SK-N-SH treated with all-trans-retinoic acid at 6 μM for 48 hours (cell line): Measurements from ENCODE around the gene DGKI.

Experiments
- ATAC-seq: fragments of 200-7000 bp; cut with Tn5 transposase; 3 replicates; pipeline ENCODE4 v1.9.1; 2020; ENCODE audit warnings: mild to moderate bottlenecking, moderate library complexity
- ARNTL ChIP-seq: fragments of 450-650 bp; formaldehyde crosslinking; IDR thresholded peaks from 2 replicates; pipeline ENCODE4 v1.5.0; 2020; ENCODE audit warnings: low read depth, mild to moderate bottlenecking, moderate library complexity, borderline replicate concordance
- BACH2 ChIP-seq: fragments of 250-450 bp; sonication (Bioruptor Pico); IDR thresholded peaks from 2 replicates; pipeline ENCODE4 v1.9.0; 2021; ENCODE audit warnings: mild to moderate bottlenecking, borderline replicate concordance
- CSDC2 ChIP-seq: fragments of 250-450 bp; sonication (Bioruptor Pico); IDR thresholded peaks from 2 replicates; pipeline ENCODE4 v1.5.0; 2020; ENCODE audit warnings: mild to moderate bottlenecking, moderate library complexity
- ESRRG ChIP-seq: fragments of 250-450 bp; sonication (Bioruptor Pico); IDR thresholded peaks from 2 replicates; pipeline ENCODE4 v1.6.1; 2021; ENCODE audit warnings: mild to moderate bottlenecking
- GLIS3 ChIP-seq: fragments of 250-450 bp; sonication (Bioruptor Pico); IDR thresholded peaks from 2 replicates; pipeline ENCODE4 v1.5.0; 2020; ENCODE audit warnings: mild to moderate bottlenecking, moderate library complexity
- ISL1 ChIP-seq: fragments of 250-450 bp; sonication (Bioruptor Pico); IDR thresholded peaks from 2 replicates; pipeline ENCODE4 v2.1.2; 2022; ENCODE audit warnings: mild to moderate bottlenecking, moderate library complexity
- OSR1 ChIP-seq: fragments of 250-450 bp; sonication (Bioruptor Pico); IDR thresholded peaks from 2 replicates; pipeline ENCODE4 v1.8.0; 2022; ENCODE audit warnings: moderate library complexity, mild to moderate bottlenecking, inconsistent platforms
- RARB ChIP-seq: fragments of 250-450 bp; sonication (Bioruptor Pico); IDR thresholded peaks from 2 replicates; pipeline ENCODE4 v1.8.0; 2021; ENCODE audit warnings: mild to moderate bottlenecking, moderate library complexity
- SNAI2 ChIP-seq: fragments of 250-450 bp; sonication (Bioruptor Pico); IDR thresholded peaks from 2 replicates; pipeline ENCODE4 v1.5.0; 2020; ENCODE audit warnings: mild to moderate bottlenecking, moderate library complexity
- TCF4 ChIP-seq: fragments of 250-450 bp; sonication (Bioruptor Pico); IDR thresholded peaks from 2 replicates; pipeline ENCODE4 v1.8.0; 2021; ENCODE audit warnings: mild to moderate bottlenecking, moderate library complexity, borderline replicate concordance
- ZC3H10 ChIP-seq: fragments of 250-450 bp; sonication (Bioruptor Pico); IDR thresholded peaks from 2 replicates; pipeline ENCODE4 v1.5.1; 2021; ENCODE audit warnings: mild to moderate bottlenecking, moderate library complexity
- ZFP3 ChIP-seq: fragments of 250-450 bp; sonication (Bioruptor Pico); IDR thresholded peaks from 2 replicates; pipeline ENCODE4 v1.5.0; 2020; ENCODE audit warnings: mild to moderate bottlenecking, moderate library complexity
- ZFP30 ChIP-seq: fragments of 450-650 bp; formaldehyde crosslinking; IDR thresholded peaks from 2 replicates; pipeline ENCODE4 v1.5.0; 2022; ENCODE audit warnings: mild to moderate bottlenecking, moderate library complexity
- ZNF565 ChIP-seq: fragments of 450-650 bp; formaldehyde crosslinking; conservative IDR thresholded peaks from 2 replicates; pipeline ENCODE4 v1.5.0; 2020; ENCODE audit warnings: low read depth, mild to moderate bottlenecking, moderate library complexity
- ZNF70 ChIP-seq: fragments of 450-650 bp; formaldehyde crosslinking; IDR thresholded peaks from 2 replicates; pipeline ENCODE4 v1.5.0; 2020; ENCODE audit warnings: mild to moderate bottlenecking, moderate library complexity
- ZNF8 ChIP-seq: fragments of 450-650 bp; formaldehyde crosslinking; IDR thresholded peaks from 2 replicates; pipeline ENCODE4 v1.5.0; 2020; ENCODE audit warnings: mild to moderate bottlenecking, moderate library complexity
- TF ChIP-seq, protein P1 (sequence below): fragments of 250-450 bp; sonication (Bioruptor Pico); IDR thresholded peaks from 2 replicates; pipeline ENCODE4 v1.5.1; 2021; ENCODE audit warnings: mild to moderate bottlenecking, moderate library complexity
- TF ChIP-seq, protein P2 (sequence below): fragments of 250-450 bp; sonication (Bioruptor Pico); IDR thresholded peaks from 2 replicates; pipeline ENCODE4 v1.5.1; 2020; ENCODE audit warnings: low read depth, mild to moderate bottlenecking, moderate library complexity
- TF ChIP-seq, protein P3 (sequence below): fragments of 250-450 bp; sonication (Bioruptor Pico); IDR thresholded peaks from 2 replicates; pipeline ENCODE4 v1.5.0; 2020; ENCODE audit warnings: mild to moderate bottlenecking, moderate library complexity
- TF ChIP-seq, protein P4 (sequence below): fragments of 250-450 bp; sonication (Bioruptor Pico); IDR thresholded peaks from 2 replicates; pipeline ENCODE4 v1.8.0; 2020; ENCODE audit warnings: mild to moderate bottlenecking, moderate library complexity, borderline replicate concordance
- TF ChIP-seq, protein P5 (sequence below): fragments of 250-450 bp; sonication (Bioruptor Pico); IDR thresholded peaks from 2 replicates; pipeline ENCODE4 v1.8.0; 2021; ENCODE audit warnings: low read depth, mild to moderate bottlenecking, moderate library complexity, borderline replicate concordance

The DGKI gene

DNA sequence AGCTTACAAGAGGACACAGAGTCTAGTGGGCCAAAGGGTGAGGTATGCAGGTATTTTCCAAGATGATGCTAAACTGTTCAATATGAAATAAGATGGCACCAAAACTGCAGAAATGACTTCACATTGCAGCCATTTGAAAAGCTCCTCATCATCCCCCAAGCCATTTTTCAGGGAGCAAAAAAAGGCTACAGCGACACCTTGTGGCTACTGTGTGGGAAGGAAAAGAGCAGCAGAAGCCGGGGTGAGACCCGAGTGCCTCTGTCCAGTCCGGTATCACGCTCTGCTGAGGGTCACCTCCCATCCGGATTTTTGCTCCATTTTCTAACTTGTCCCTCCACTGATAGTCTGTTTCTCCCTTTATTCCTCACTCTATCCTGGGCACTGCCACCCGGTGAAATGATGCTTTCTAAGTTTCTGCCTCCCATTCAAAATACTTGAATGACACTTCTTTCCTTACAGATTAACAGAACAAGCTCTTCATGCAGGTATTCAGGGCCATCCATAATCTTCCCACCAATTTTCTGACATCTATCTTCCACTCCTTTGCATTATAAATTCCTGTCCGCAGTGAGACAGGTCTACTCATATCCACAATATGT lies 220.2 kb downstream of the DGKI start:
- TF ChIP-seq SNAI2 (CRISPR knock-in tag) (no peak), ZNF8 (CRISPR knock-in tag) (no peak), RARB (no peak), ZFP3 (CRISPR knock-in tag) (no peak), ZNF565 (CRISPR knock-in tag) (no peak), CSDC2 (CRISPR knock-in tag) (no peak), ZNF70 (CRISPR knock-in tag) (no peak), OSR1 (CRISPR knock-in tag) (no peak)
- TF ChIP-seq, protein P1, sequence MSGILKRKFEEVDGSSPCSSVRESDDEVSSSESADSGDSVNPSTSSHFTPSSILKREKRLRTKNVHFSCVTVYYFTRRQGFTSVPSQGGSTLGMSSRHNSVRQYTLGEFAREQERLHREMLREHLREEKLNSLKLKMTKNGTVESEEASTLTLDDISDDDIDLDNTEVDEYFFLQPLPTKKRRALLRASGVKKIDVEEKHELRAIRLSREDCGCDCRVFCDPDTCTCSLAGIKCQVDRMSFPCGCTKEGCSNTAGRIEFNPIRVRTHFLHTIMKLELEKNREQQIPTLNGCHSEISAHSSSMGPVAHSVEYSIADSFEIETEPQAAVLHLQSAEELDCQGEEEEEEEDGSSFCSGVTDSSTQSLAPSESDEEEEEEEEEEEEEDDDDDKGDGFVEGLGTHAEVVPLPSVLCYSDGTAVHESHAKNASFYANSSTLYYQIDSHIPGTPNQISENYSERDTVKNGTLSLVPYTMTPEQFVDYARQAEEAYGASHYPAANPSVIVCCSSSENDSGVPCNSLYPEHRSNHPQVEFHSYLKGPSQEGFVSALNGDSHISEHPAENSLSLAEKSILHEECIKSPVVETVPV (CRISPR knock-in tag), result no peak
- TF ChIP-seq, protein P2, sequence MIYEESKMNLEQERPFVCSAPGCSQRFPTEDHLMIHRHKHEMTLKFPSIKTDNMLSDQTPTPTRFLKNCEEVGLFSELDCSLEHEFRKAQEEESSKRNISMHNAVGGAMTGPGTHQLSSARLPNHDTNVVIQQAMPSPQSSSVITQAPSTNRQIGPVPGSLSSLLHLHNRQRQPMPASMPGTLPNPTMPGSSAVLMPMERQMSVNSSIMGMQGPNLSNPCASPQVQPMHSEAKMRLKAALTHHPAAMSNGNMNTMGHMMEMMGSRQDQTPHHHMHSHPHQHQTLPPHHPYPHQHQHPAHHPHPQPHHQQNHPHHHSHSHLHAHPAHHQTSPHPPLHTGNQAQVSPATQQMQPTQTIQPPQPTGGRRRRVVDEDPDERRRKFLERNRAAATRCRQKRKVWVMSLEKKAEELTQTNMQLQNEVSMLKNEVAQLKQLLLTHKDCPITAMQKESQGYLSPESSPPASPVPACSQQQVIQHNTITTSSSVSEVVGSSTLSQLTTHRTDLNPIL (CRISPR knock-in tag), result no peak
- TF ChIP-seq, protein P3, sequence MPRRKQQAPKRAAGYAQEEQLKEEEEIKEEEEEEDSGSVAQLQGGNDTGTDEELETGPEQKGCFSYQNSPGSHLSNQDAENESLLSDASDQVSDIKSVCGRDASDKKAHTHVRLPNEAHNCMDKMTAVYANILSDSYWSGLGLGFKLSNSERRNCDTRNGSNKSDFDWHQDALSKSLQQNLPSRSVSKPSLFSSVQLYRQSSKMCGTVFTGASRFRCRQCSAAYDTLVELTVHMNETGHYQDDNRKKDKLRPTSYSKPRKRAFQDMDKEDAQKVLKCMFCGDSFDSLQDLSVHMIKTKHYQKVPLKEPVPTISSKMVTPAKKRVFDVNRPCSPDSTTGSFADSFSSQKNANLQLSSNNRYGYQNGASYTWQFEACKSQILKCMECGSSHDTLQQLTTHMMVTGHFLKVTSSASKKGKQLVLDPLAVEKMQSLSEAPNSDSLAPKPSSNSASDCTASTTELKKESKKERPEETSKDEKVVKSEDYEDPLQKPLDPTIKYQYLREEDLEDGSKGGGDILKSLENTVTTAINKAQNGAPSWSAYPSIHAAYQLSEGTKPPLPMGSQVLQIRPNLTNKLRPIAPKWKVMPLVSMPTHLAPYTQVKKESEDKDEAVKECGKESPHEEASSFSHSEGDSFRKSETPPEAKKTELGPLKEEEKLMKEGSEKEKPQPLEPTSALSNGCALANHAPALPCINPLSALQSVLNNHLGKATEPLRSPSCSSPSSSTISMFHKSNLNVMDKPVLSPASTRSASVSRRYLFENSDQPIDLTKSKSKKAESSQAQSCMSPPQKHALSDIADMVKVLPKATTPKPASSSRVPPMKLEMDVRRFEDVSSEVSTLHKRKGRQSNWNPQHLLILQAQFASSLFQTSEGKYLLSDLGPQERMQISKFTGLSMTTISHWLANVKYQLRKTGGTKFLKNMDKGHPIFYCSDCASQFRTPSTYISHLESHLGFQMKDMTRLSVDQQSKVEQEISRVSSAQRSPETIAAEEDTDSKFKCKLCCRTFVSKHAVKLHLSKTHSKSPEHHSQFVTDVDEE, result no peak
- TF ChIP-seq, protein P4, sequence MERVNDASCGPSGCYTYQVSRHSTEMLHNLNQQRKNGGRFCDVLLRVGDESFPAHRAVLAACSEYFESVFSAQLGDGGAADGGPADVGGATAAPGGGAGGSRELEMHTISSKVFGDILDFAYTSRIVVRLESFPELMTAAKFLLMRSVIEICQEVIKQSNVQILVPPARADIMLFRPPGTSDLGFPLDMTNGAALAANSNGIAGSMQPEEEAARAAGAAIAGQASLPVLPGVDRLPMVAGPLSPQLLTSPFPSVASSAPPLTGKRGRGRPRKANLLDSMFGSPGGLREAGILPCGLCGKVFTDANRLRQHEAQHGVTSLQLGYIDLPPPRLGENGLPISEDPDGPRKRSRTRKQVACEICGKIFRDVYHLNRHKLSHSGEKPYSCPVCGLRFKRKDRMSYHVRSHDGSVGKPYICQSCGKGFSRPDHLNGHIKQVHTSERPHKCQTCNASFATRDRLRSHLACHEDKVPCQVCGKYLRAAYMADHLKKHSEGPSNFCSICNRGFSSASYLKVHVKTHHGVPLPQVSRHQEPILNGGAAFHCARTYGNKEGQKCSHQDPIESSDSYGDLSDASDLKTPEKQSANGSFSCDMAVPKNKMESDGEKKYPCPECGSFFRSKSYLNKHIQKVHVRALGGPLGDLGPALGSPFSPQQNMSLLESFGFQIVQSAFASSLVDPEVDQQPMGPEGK (CRISPR knock-in tag), result no peak
- peak; percentile 91 for ATAC-seq

DNA sequence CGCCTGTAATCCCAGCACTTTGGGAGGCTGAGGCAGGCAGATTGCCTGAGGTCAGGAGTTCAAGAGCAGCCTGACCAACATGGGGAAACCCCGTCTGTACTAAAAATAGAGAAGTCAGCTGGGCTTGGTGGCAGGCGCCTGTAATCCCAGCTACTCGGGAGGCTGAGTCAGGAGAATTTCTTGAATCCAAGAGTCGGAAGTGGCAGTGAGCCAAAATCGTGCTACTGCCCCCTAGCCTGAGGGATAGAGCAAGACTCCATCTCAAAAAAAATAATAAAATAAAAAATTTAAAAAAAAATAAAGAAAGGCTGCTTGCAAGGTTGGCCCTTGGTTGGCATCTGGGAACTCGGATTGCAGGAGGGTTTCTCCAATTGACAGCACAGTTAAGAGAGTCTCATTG lies 221.6 kb downstream of the DGKI start:
- ATAC-seq, result no peak
- no peak for TF ChIP-seq ZC3H10 (CRISPR knock-in tag)
- no peak for TF ChIP-seq ESRRG (CRISPR knock-in tag)
- TF ChIP-seq, protein P5, sequence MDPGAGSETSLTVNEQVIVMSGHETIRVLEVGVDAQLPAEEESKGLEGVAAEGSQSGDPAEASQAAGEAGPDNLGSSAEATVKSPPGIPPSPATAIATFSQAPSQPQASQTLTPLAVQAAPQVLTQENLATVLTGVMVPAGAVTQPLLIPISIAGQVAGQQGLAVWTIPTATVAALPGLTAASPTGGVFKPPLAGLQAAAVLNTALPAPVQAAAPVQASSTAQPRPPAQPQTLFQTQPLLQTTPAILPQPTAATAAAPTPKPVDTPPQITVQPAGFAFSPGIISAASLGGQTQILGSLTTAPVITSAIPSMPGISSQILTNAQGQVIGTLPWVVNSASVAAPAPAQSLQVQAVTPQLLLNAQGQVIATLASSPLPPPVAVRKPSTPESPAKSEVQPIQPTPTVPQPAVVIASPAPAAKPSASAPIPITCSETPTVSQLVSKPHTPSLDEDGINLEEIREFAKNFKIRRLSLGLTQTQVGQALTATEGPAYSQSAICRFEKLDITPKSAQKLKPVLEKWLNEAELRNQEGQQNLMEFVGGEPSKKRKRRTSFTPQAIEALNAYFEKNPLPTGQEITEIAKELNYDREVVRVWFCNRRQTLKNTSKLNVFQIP (CRISPR knock-in tag), result no peak
- no peak for TF ChIP-seq CSDC2 (CRISPR knock-in tag)

DNA sequence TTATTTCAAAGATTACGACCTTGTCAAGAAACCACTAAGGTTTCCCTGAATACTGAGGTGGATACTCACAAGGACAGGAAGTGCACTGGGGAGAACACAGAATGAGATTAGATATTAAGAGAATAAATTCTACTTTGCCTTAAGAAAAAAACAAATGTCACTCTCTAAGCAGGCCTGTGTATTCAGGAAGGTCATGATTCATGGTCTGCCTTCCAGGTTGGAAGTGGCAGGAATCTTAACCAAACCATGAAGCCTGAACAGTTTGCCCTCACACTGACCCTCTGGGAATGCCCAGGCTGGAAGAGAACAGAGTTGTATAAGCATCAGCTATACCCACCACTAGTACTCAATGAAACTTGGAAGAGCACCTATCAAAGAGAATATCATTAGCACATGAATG lies 227.6 kb downstream of the DGKI start:
- no peak for TF ChIP-seq ARNTL (CRISPR knock-in tag)
- TF ChIP-seq GLIS3 (CRISPR knock-in tag), result no peak
- no peak for TF ChIP-seq ZNF565 (CRISPR knock-in tag)
- TF ChIP-seq ZNF8 (CRISPR knock-in tag), result no peak
- TF ChIP-seq ZC3H10 (CRISPR knock-in tag), result no peak
- TF ChIP-seq ESRRG (CRISPR knock-in tag), result no peak
- TF ChIP-seq, protein P1 (CRISPR knock-in tag), result no peak
- TF ChIP-seq BACH2, result no peak
- TF ChIP-seq ISL1, result no peak
- TF ChIP-seq, protein P2 (CRISPR knock-in tag), result no peak
- no peak for TF ChIP-seq CSDC2 (CRISPR knock-in tag)
- TF ChIP-seq ZFP30, result no peak
- TF ChIP-seq SNAI2 (CRISPR knock-in tag), result no peak
- TF ChIP-seq TCF4, result no peak
- TF ChIP-seq ZFP3 (CRISPR knock-in tag), result no peak
- TF ChIP-seq, protein P4 (CRISPR knock-in tag), result no peak
- TF ChIP-seq OSR1 (CRISPR knock-in tag), result no peak
- no peak for TF ChIP-seq ZNF70 (CRISPR knock-in tag)
- ATAC-seq, result no peak
